ENCODE data around the gene CPSF4L.

CPSF4L gene

GRCh38 chr17:73201215-73202069 lies 60.2 kb downstream of the CPSF4L start:
- no peak overlapping the region for H3K4me3 Mint-ChIP-seq
- no peaks in the 10 kb centered on the region for H3K9me3 Mint-ChIP-seq

GRCh38 chr17:73200476-73200875 lies 61.2 kb downstream of the CPSF4L start:
- H3K9me3 Mint-ChIP-seq: no peaks in the 10 kb centered on the region
- H3K27ac Mint-ChIP-seq: no peak overlapping the region
- peaks cover 71% of the 10 kb centered on the region for H3K36me3 Mint-ChIP-seq (ENCODE audit: low read depth)
- no peak for DNase-seq (ENCODE audit: low spot score)
- H3K27me3 Mint-ChIP-seq (ENCODE audit: low read depth): no peaks in the 10 kb centered on the region
- H3K4me3 Mint-ChIP-seq: no peak overlapping the region
- peaks cover 21% of the 10 kb centered on the region for H3K4me1 Mint-ChIP-seq (ENCODE audit: low read depth)

More at GRCh38 chr17:73201215-73202069, 60.2 kb downstream of the CPSF4L start:
- peaks cover 79% of the 10 kb centered on the region for H3K36me3 Mint-ChIP-seq (ENCODE audit: low read depth)
- peaks cover 18% of the 10 kb centered on the region for H3K4me1 Mint-ChIP-seq (ENCODE audit: low read depth)
- no peak for DNase-seq (ENCODE audit: low spot score)
- H3K27me3 Mint-ChIP-seq (ENCODE audit: low read depth): no peaks in the 10 kb centered on the region
- no peak overlapping the region for H3K27ac Mint-ChIP-seq

- Mint-ChIP-seq H3K27ac (no peak overlapping the region), H3K27me3 (ENCODE audit: low read depth) (no peaks in the 10 kb centered on the region), H3K36me3 (ENCODE audit: low read depth) (peaks cover 67% of the 10 kb centered on the region), H3K4me1 (ENCODE audit: low read depth) (peaks cover 17% of the 10 kb centered on the region), H3K9me3 (no peaks in the 10 kb centered on the region), H3K4me3 (no peak overlapping the region)
- DNase-seq (ENCODE audit: low spot score): no peak
These were observed 61.8 kb downstream of the CPSF4L start for GRCh38 chr17:73199751-73200317.

GRCh38 chr17:73198930-73199260 lies 62.8 kb downstream of the CPSF4L start:
- H3K27ac Mint-ChIP-seq: no peak overlapping the region

More at GRCh38 chr17:73198930-73199260, 62.8 kb downstream of the CPSF4L start:
- DNase-seq (ENCODE audit: low spot score): no peak
- no peak overlapping the region for H3K4me3 Mint-ChIP-seq
- no peaks in the 10 kb centered on the region for H3K9me3 Mint-ChIP-seq
- H3K36me3 Mint-ChIP-seq (ENCODE audit: low read depth): peaks cover 65% of the 10 kb centered on the region
- no peaks in the 10 kb centered on the region for H3K27me3 Mint-ChIP-seq (ENCODE audit: low read depth)
- H3K4me1 Mint-ChIP-seq (ENCODE audit: low read depth): peaks cover 18% of the 10 kb centered on the region

Data from T-helper 2 cell treated with Interferon-gamma antibody and Interleukin-4, amounts not matched to agents 5 μg/mL and 100 μg/mL, for 36 hours (primary cell).